Naive B cell (primary cell): Measurements from ENCODE around the gene TRIM46. TPM values are rescaled to one million over a fixed set of nuclear protein-coding genes. Genes with fewer than 3 reads are reported as not detected.
"Not testable (repeated sequence)": the region's sequence is repeated elsewhere in the genome, so short reads cannot be mapped to it uniquely, and the experiment has no call there.

Experiments
- ATAC-seq, 2 donors: fragments of 150-1000 bp; cut with Tn5 transposase; 2 replicates each; pipeline ENCODE4 v1.10.0; 2021; ENCODE audit warnings: low read depth in 2 of 2, mild to moderate bottlenecking in 2 of 2, moderate library complexity in 2 of 2
- DNase-seq: peaks from one replicate; pipeline ENCODE4 v3.0.0; 2022
- H3K27ac Mint-ChIP-seq, 6 donors: one replicate each; pipeline ENCODE4 v1.8.0; 2020 to 2022; ENCODE audit warnings: mild to moderate bottlenecking in 6 of 6, mixed read lengths in 6 of 6, moderate library complexity in 5 of 6, inconsistent platforms in 2 of 6
- H3K27me3 Mint-ChIP-seq, 3 donors: one replicate each; pipeline ENCODE4 v1.8.0; 2021 to 2022; ENCODE audit warnings: mixed read lengths in 3 of 3, mild to moderate bottlenecking in 1 of 3
- H3K36me3 Mint-ChIP-seq, 2 donors: one replicate each; pipeline ENCODE4 v1.8.0; 2020 to 2022; ENCODE audit warnings: mixed read lengths in 2 of 2, inconsistent platforms in 1 of 2, mild to moderate bottlenecking in 1 of 2
- H3K4me1 Mint-ChIP-seq, 3 donors: one replicate each; pipeline ENCODE4 v1.8.0; 2020 to 2022; ENCODE audit warnings: mixed read lengths in 3 of 3, inconsistent platforms in 1 of 3, mild to moderate bottlenecking in 1 of 3, moderate library complexity in 1 of 3
- H3K4me3 Mint-ChIP-seq, 8 donors: one replicate each; pipeline ENCODE4 v1.8.0; 2020 to 2022; ENCODE audit warnings: mild to moderate bottlenecking in 8 of 8, mixed read lengths in 8 of 8, moderate library complexity in 8 of 8, inconsistent platforms in 2 of 8
- H3K9me3 Mint-ChIP-seq, 7 donors: one replicate each; pipeline ENCODE4 v1.8.0; 2020 to 2022; ENCODE audit warnings: mixed read lengths in 7 of 7, mild to moderate bottlenecking in 5 of 7, inconsistent platforms in 2 of 7, moderate library complexity in 1 of 7
- polyA plus RNA-seq, 6 donors: library from polyadenylated mRNA; unstranded; fragments of 300-500 nt; fragmentation: Illumina TruSeq; gene quantifications; one replicate each; pipeline ENCODE4 v1.2.3, GENCODE V29; 2021; ENCODE audit warnings: low read depth in 6 of 6

The TRIM46 gene
- polyA plus RNA-seq, 6 donors from 2014 or later, result 0.13 to 0.35 TPM; not detected in 4

DNA sequence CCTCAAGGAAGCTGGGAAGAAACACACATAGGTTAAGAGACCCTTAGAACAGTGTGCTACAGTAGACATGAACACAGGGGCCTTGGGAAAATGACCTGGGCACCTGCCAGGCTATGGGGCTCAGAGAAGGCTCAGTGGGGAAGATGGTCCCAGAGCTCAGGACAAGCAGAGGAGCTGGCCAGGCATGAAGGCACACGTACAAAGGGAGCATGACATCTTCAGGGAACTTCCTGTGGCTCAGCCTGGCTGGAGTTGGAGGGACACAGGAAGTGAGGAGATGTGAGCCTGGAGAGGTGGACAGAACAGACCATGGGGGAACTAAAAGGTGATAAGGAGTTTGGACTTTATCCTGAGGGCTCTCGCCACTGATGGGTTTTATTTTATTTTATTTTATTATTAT lies 41.8 kb upstream of the TRIM46 start:
- no peak for DNase-seq
- peak overlapping the region in 1 of 8 donors; percentile 33 for H3K4me3 Mint-ChIP-seq
- H3K4me1 Mint-ChIP-seq, result peaks cover 45 to 48% (median 48%) of the 10 kb centered on the region in 3 donors
- peaks cover 0 to 7% of the 10 kb centered on the region in 2 donors for H3K36me3 Mint-ChIP-seq
- peaks cover 21 to 40% (median 38%) of the 10 kb centered on the region in 3 donors for H3K27me3 Mint-ChIP-seq
- ATAC-seq, result no peak
- no peaks in the 10 kb centered on the region for H3K9me3 Mint-ChIP-seq
- no peak overlapping the region for H3K27ac Mint-ChIP-seq

DNA sequence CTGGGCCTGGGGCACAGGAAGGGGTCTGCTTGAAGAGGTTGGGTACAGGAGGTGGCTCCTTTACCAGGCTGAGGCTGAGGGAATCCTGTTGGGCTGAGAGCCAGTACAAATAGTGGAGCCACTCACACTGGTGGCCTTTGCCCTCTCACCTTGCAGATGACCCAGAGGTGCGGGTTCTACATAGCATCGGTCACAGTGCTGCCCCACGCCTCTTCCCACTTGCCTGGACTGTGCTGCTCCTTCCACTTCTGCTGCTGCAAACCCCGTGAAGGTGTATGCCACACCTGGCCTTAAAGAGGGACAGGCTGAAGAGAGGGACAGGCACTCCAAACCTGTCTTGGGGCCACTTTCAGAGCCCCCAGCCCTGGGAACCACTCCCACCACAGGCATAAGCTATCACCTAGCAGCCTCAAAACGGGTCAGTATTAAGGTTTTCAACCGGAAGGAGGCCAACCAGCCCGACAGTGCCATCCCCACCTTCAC lies 39.8 kb upstream of the TRIM46 start:
- Mint-ChIP-seq H3K4me3 (peak overlapping the region in 5 of 8 donors; percentile 28 to 100 (median 95)), H3K4me1 (peaks cover 45 to 53% (median 48%) of the 10 kb centered on the region in 3 donors), H3K9me3 (no peaks in the 10 kb centered on the region), H3K36me3 (peaks cover 0 to 7% of the 10 kb centered on the region in 2 donors), H3K27me3 (peaks cover 9 to 25% (median 23%) of the 10 kb centered on the region in 3 donors), H3K27ac (peak overlapping the region in 1 of 6 donors; percentile 72)
- DNase-seq (no peak), ATAC-seq (no peak)

DNA sequence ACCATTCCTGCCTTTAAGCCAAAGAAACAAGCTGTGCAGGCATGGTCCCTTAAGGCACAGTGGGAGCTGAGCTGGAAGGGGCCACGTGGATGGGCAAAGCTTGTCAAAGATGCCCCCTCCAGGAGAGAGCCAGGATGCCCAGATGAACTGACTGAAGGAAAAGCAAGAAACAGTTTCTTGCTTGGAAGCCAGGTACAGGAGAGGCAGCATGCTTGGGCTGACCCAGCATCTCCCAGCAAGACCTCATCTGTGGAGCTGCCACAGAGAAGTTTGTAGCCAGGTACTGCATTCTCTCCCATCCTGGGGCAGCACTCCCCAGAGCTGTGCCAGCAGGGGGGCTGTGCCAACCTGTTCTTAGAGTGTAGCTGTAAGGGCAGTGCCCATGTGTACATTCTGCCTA lies 39.3 kb upstream of the TRIM46 start:
- Mint-ChIP-seq H3K27me3 (peaks cover 9 to 20% (median 19%) of the 10 kb centered on the region in 3 donors), H3K27ac (peak overlapping the region in 2 of 6 donors; percentile 72 to 99), H3K4me3 (peak overlapping the region in 7 of 8 donors; percentile 95 to 100 (median 98)), H3K4me1 (peaks cover 41 to 53% (median 46%) of the 10 kb centered on the region in 3 donors), H3K36me3 (peaks cover 0 to 7% of the 10 kb centered on the region in 2 donors), H3K9me3 (no peaks in the 10 kb centered on the region)
- DNase-seq (no peak), ATAC-seq (no peak)

GRCh38 chr1:155134880-155135414 lies 38.7 kb upstream of the TRIM46 start:
- H3K4me3 Mint-ChIP-seq, result peak overlapping the region; percentile 95 to 100 (median 98)
- peaks cover 35 to 50% (median 45%) of the 10 kb centered on the region in 3 donors for H3K4me1 Mint-ChIP-seq
- peaks cover 0 to 7% of the 10 kb centered on the region in 2 donors for H3K36me3 Mint-ChIP-seq
- peak overlapping the region; percentile 99 to 100 (median 100) for H3K27ac Mint-ChIP-seq
- DNase-seq (no peak), ATAC-seq (no peak)
- H3K27me3 Mint-ChIP-seq, result peaks cover 5 to 14% (median 12%) of the 10 kb centered on the region in 3 donors
- H3K9me3 Mint-ChIP-seq, result no peaks in the 10 kb centered on the region

- Mint-ChIP-seq H3K9me3 (no peaks in the 10 kb centered on the region), H3K27ac (peak within 1 kb of the TSS; percentile 99 to 100 (median 100)), H3K36me3 (peaks cover 0 to 7% of the 10 kb centered on the region in 2 donors), H3K27me3 (peaks cover 4 to 8% (median 7%) of the 10 kb centered on the region in 3 donors), H3K4me3 (peak within 1 kb of the TSS; percentile 95 to 100 (median 98)), H3K4me1 (peaks cover 40 to 55% (median 51%) of the 10 kb centered on the region in 3 donors)
- peak; percentile 93 for DNase-seq
- ATAC-seq, result peak; percentile 79 to 82
Measured at GRCh38 chr1:155135415-155136028, 38.1 kb upstream of the TRIM46 start, which contains the start of gene SLC50A1. Gene SLC50A1 (plus strand): TSS chr1:155135852. CDS start chr1:155135912, 60 bp downstream.

DNA sequence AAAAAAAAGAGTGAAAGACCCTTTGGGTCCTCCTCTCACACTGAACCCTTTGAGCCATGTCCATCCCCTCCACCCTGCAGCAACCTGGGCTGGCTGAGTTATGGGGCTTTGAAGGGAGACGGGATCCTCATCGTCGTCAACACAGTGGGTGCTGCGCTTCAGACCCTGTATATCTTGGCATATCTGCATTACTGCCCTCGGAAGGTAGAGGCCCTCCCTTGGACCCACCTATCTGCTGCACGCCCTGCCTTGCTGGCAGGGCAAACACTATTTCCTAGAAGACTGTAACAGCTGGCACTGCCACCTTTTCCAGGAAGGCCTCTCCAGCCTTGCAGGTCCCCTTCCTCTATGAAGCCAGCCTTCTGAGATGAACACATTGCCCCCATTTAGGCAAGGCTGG lies 36.9 kb upstream of the TRIM46 start:
- ATAC-seq, result no peak
- Mint-ChIP-seq H3K4me1 (peaks cover 40 to 57% (median 53%) of the 10 kb centered on the region in 3 donors), H3K9me3 (no peaks in the 10 kb centered on the region), H3K4me3 (peak overlapping the region; percentile 95 to 100 (median 98)), H3K27me3 (no peaks in the 10 kb centered on the region), H3K36me3 (peaks cover 0 to 7% of the 10 kb centered on the region in 2 donors), H3K27ac (peak overlapping the region; percentile 80 to 100 (median 100))
- DNase-seq, result no peak

DNA sequence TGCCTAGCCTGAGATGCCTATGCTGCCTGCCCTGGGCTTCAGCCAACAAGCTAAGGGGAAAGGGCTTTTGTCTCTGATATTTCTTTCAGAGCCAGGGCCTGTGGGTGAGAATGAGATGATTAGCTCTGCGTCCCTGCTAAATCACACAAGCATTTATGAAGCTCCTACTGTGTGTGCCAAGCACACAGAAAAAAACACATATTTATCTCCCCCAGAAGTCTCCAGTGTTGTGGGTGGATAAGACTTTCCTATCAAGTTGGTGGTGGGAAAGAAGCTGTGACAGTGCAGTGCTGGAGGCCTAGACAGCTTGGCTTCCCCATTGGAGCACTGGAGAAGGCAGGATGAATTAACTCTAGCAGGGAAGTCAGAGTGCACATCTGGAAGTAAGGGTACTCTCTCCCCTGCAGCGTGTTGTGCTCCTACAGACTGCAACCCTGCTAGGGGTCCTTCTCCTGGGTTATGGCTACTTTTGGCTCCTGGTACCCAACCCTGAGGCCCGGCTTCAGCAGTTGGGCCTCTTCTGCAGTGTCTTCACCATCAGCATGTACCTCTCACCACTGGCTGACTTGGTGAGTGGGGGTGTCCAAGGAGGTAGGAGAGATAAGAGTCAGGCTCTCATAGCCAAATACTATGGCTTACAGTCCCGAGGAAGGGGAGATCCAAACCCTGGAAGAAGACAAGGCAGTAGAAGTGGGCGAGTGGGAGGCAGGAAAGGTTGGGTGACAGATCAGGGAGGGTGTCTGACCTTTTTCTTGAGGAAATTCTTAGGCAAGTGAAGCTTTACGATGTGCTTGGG lies 36.3 kb upstream of the TRIM46 start:
- H3K9me3 Mint-ChIP-seq, result no peaks in the 10 kb centered on the region
- DNase-seq (no peak), ATAC-seq (no peak)
- H3K4me3 Mint-ChIP-seq, result peak overlapping the region; percentile 95 to 100 (median 98)
- peak overlapping the region; percentile 39 to 100 (median 100) for H3K27ac Mint-ChIP-seq
- peaks cover 40 to 57% (median 53%) of the 10 kb centered on the region in 3 donors for H3K4me1 Mint-ChIP-seq
- peaks cover 0 to 7% of the 10 kb centered on the region in 2 donors for H3K36me3 Mint-ChIP-seq
- H3K27me3 Mint-ChIP-seq, result no peaks in the 10 kb centered on the region

- Mint-ChIP-seq H3K27me3 (no peaks in the 10 kb centered on the region), H3K4me3 (peak within 1 kb of the TSS; percentile 92 to 100 (median 98)), H3K4me1 (peaks cover 34 to 51% (median 48%) of the 10 kb centered on the region in 3 donors), H3K36me3 (peaks cover 0 to 7% of the 10 kb centered on the region in 2 donors), H3K9me3 (no peaks in the 10 kb centered on the region), H3K27ac (peak within 1 kb of the TSS; percentile 65 to 98 (median 96))
- peak; percentile 81 for DNase-seq
- peak; percentile 62 to 64 for ATAC-seq
Measured at GRCh38 chr1:155139895-155140629, 33.6 kb upstream of the TRIM46 start, which contains the start of gene DPM3. Gene DPM3 (minus strand): TSS chr1:155140531. CDS start chr1:155140240, 291 bp downstream.

DNA sequence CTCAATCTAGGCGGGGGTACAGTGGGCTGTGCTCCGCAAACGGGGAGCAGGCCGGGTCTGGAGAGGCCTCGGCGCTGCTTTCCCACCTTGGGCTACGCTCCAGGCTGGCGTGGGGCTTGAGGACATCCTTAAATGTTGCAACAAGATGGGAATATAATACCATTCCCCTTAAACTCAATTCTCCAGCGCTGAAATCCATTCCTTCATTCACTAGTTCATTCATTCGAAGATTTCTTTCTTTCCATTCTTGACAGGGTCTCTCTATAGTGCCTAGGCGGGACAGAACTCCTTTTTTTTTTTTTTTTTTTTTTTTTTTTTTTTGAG lies 33.1 kb upstream of the TRIM46 start:
- H3K27ac Mint-ChIP-seq, result peak overlapping the region; percentile 65 to 98 (median 96)
- no peaks in the 10 kb centered on the region for H3K27me3 Mint-ChIP-seq
- H3K9me3 Mint-ChIP-seq, result no peaks in the 10 kb centered on the region
- DNase-seq, result no peak
- ATAC-seq, result no peak
- peak overlapping the region; percentile 92 to 100 (median 98) for H3K4me3 Mint-ChIP-seq
- peaks cover 29 to 46% (median 43%) of the 10 kb centered on the region in 3 donors for H3K4me1 Mint-ChIP-seq
- H3K36me3 Mint-ChIP-seq, result peaks cover 0 to 6% of the 10 kb centered on the region in 2 donors

GRCh38 chr1:155141749-155142148 lies 31.9 kb upstream of the TRIM46 start:
- Mint-ChIP-seq H3K27me3 (no peaks in the 10 kb centered on the region), H3K4me1 (peaks cover 22 to 35% (median 34%) of the 10 kb centered on the region in 3 donors), H3K4me3 (peak overlapping the region in 2 of 8 donors; percentile 67 to 98), H3K36me3 (no peaks in the 10 kb centered on the region), H3K9me3 (no peaks in the 10 kb centered on the region), H3K27ac (peak overlapping the region in 2 of 6 donors; percentile 16 to 66)
- no peak for DNase-seq
- no peak for ATAC-seq

- ATAC-seq, result no peak
- DNase-seq, result no peak
- Mint-ChIP-seq H3K9me3 (no peaks in the 10 kb centered on the region), H3K27me3 (no peaks in the 10 kb centered on the region), H3K4me3 (no peak overlapping the region), H3K36me3 (no peaks in the 10 kb centered on the region), H3K4me1 (peaks cover 16 to 21% (median 20%) of the 10 kb centered on the region in 3 donors), H3K27ac (no peak overlapping the region)
Measured at GRCh38 chr1:155145491-155145890, 28.2 kb upstream of the TRIM46 start.

GRCh38 chr1:155155996-155156643 lies 17.5 kb upstream of the TRIM46 start:
- not testable (repeated sequence) for H3K4me3 Mint-ChIP-seq, H3K9me3 Mint-ChIP-seq, ATAC-seq, H3K27me3 Mint-ChIP-seq, H3K27ac Mint-ChIP-seq, DNase-seq, H3K36me3 Mint-ChIP-seq, H3K4me1 Mint-ChIP-seq
